Activated T-cell treated with anti-CD3 and anti-CD28 coated beads, Interleukin-2, amount 50 U/mL, for 24 hours (primary cell): ENCODE measurements around the gene ZIC4.

Experiments used
- DNase-seq: peaks from one replicate; pipeline ENCODE4 v3.0.0-alpha.2; 2020
- H3K27ac Mint-ChIP-seq: 2 replicates; pipeline ENCODE4 v1.8.0; 2020; ENCODE audit warnings: mild to moderate bottlenecking, mixed read lengths
- H3K27me3 Mint-ChIP-seq: 2 replicates; pipeline ENCODE4 v1.8.0; 2020; ENCODE audit warnings: mixed read lengths
- H3K36me3 Mint-ChIP-seq: 2 replicates; pipeline ENCODE4 v1.8.0; 2020; ENCODE audit warnings: low read depth, mixed read lengths
- H3K4me1 Mint-ChIP-seq: 2 replicates; pipeline ENCODE4 v1.8.0; 2020; ENCODE audit warnings: low read depth, mixed read lengths
- H3K4me3 Mint-ChIP-seq: 2 replicates; pipeline ENCODE4 v1.8.0; 2020; ENCODE audit warnings: mild to moderate bottlenecking, moderate library complexity, mixed read lengths
- H3K9me3 Mint-ChIP-seq: 2 replicates; pipeline ENCODE4 v1.8.0; 2020; ENCODE audit warnings: mixed read lengths

ZIC4 gene

DNA sequence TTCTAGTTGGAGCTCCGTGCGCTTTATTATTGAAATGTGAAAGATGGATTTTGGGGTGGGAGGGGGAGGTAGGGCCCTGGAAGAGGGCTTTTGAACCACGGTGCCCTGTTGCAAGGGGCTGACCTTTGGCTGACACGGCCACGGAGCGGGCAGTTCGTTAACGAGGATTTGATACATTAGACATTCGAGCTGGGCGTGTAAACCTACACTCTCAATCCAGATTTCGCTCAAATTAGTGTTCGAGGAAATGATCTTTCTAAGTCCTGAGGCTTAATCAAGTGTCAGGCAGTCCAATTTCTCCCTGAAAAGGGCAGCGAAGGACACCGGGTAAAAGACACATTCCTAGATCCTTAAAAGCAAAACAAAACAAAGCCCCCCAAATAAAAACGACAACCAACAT is 15.9 kb upstream of the ZIC4 start:
- Mint-ChIP-seq H3K9me3 (peaks cover 13% of the 10 kb centered on the region), H3K4me1 (peaks cover 5% of the 10 kb centered on the region), H3K4me3 (no peak overlapping the region), H3K27me3 (peaks cover 82% of the 10 kb centered on the region), H3K27ac (no peak overlapping the region), H3K36me3 (no peaks in the 10 kb centered on the region)
- no peak for DNase-seq

GRCh38 chr3:147421184-147421912 is 15.0 kb upstream of the ZIC4 start:
- no peaks in the 10 kb centered on the region for H3K36me3 Mint-ChIP-seq
- H3K4me3 Mint-ChIP-seq = no peak overlapping the region
- DNase-seq = no peak
- peaks cover 13% of the 10 kb centered on the region for H3K9me3 Mint-ChIP-seq
- H3K27me3 Mint-ChIP-seq = peaks cover 89% of the 10 kb centered on the region
- H3K4me1 Mint-ChIP-seq = peaks cover 5% of the 10 kb centered on the region
- no peak overlapping the region for H3K27ac Mint-ChIP-seq

DNA sequence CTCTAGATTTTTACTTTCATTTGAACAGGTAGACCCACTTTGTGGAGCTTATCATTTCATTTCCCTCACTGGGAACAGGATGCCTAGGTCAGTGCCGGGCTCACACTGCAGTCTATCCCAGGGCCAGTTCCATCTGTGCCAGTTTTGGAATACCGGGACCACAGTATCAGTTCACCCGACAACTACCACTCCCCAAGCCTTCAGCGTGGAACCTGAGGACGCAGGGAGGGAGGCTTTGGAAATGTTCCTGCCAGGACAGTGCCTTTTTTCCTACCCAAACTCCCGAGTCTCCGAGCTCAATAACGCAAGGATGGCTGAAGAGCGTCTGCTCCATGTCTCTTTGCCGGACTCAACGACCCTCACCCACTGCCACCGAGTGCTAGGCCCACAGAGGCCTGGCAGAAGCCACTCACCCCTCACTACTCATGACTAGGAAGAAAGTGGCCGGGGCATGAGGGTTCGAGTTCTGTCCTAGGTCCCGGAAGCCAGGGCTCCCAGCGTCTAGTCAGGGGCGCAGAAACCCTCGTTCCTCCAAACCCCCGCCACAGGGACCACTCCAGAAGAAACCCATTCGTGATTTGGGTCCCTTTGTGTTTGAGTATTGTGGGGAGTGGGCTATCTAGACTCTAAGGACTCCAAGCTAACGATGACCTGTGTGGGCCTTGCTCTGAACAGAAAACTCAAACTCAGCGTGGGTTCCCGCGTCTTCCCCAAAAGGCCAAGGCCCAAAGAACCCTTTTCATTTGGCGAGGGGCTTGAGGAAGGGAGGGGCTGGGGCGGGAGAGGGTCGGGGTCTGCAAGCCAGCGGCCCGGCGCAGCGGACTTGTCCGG is 14.2 kb upstream of the ZIC4 start:
- Mint-ChIP-seq H3K4me3 (no peak overlapping the region), H3K36me3 (no peaks in the 10 kb centered on the region), H3K27me3 (peaks cover 94% of the 10 kb centered on the region), H3K4me1 (peaks cover 5% of the 10 kb centered on the region), H3K9me3 (peaks cover 13% of the 10 kb centered on the region), H3K27ac (no peak overlapping the region)
- no peak for DNase-seq

DNA sequence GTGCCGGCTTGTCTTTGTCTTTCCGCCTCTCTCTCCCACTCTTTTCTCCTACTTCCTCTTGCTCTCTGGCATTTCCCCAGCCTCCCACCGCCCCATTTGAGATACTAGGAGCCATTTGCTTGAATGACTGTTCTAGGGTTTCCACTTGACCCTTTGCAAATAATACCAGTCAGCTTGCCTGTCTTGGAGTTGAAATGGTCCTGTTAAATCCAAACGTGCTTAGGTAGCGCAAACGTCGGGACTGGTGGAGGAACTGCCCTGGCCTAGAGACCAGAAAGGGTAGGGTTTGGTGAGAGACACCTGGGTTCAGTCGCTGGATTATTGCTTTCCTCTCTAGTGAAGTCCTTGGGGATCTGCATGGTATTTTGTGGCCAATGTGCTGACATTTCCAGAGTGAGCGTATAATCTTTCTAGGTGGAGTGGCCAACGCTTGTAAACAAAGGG is 13.5 kb upstream of the ZIC4 start:
- Mint-ChIP-seq H3K4me1 (peaks cover 5% of the 10 kb centered on the region), H3K27ac (no peak overlapping the region), H3K36me3 (no peaks in the 10 kb centered on the region), H3K4me3 (no peak overlapping the region), H3K27me3 (peaks cover 93% of the 10 kb centered on the region), H3K9me3 (peaks cover 13% of the 10 kb centered on the region)
- DNase-seq = no peak

DNA sequence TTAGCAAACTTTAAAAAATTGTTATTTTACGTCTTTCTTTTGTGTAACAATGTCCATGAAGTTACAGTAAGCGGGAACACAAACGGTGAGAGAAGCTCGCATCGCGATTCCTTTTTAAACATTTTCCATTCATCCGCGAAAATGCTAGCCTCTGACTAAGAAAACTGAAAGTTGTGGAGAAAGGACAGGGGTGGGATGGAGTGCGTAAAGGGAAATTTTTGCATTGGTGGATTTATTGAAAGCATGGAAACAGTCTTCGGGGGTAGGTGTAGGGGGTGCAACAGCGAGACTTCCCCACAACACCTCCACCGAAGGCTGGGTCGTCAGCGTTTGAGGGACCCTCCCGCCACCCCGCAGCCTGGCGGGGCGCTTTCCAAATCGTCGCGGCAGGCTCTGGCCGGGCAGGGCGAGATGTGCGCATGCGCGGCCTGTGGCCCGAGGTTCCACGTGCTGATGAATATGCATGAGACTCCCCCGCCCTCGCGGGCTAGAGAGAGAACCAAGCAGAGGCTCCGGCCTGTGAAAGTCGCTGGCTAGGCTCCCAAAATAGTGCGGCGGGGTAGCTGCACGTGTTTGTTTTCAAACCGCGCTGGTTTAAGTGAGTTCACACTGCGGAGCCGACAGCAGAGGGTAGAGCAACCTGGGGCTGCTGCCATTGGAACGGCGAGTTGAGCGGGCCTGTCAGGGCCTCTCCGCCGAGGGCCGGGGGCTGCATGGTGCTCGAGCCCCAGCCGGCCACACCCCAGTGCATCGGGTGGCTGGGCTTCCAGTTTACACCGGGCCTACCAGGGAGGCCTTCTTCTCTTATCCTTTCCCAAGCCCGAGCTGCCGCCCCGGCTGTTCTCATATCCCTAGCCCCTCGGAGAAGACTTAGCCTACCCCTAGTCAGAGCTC is 12.7 kb upstream of the ZIC4 start:
- no peak overlapping the region for H3K4me3 Mint-ChIP-seq

GRCh38 chr3:147418371-147418781 is 12.0 kb upstream of the ZIC4 start:
- Mint-ChIP-seq H3K27me3 (peaks cover 94% of the 10 kb centered on the region), H3K36me3 (no peaks in the 10 kb centered on the region), H3K4me1 (peaks cover 7% of the 10 kb centered on the region), H3K4me3 (no peak overlapping the region), H3K9me3 (peaks cover 11% of the 10 kb centered on the region), H3K27ac (no peak overlapping the region)
- DNase-seq = no peak

More for the DNA sequence above, 12.7 kb upstream of the ZIC4 start:
- Mint-ChIP-seq H3K9me3 (peaks cover 13% of the 10 kb centered on the region), H3K4me1 (peaks cover 5% of the 10 kb centered on the region), H3K36me3 (no peaks in the 10 kb centered on the region), H3K27ac (no peak overlapping the region), H3K27me3 (peaks cover 96% of the 10 kb centered on the region)
- no peak for DNase-seq

GRCh38 chr3:147417551-147418295 is 11.4 kb upstream of the ZIC4 start:
- peaks cover 14% of the 10 kb centered on the region for H3K4me1 Mint-ChIP-seq
- H3K36me3 Mint-ChIP-seq = no peaks in the 10 kb centered on the region
- H3K4me3 Mint-ChIP-seq = no peak overlapping the region
- peaks cover 94% of the 10 kb centered on the region for H3K27me3 Mint-ChIP-seq
- no peak overlapping the region for H3K27ac Mint-ChIP-seq
- H3K9me3 Mint-ChIP-seq = peaks cover 10% of the 10 kb centered on the region
- no peak for DNase-seq

GRCh38 chr3:147416931-147417330 is 10.6 kb upstream of the ZIC4 start:
- Mint-ChIP-seq H3K4me3 (no peak overlapping the region), H3K27me3 (peaks cover 92% of the 10 kb centered on the region), H3K27ac (no peak overlapping the region), H3K36me3 (no peaks in the 10 kb centered on the region), H3K4me1 (peaks cover 17% of the 10 kb centered on the region), H3K9me3 (peaks cover 6% of the 10 kb centered on the region)
- no peak for DNase-seq

GRCh38 chr3:147415874-147416273 is 9.5 kb upstream of the ZIC4 start:
- Mint-ChIP-seq H3K36me3 (no peaks in the 10 kb centered on the region), H3K4me3 (no peak overlapping the region), H3K9me3 (peaks cover 6% of the 10 kb centered on the region), H3K27me3 (peaks cover 94% of the 10 kb centered on the region), H3K27ac (no peak overlapping the region), H3K4me1 (peaks cover 26% of the 10 kb centered on the region)
- no peak for DNase-seq

DNA sequence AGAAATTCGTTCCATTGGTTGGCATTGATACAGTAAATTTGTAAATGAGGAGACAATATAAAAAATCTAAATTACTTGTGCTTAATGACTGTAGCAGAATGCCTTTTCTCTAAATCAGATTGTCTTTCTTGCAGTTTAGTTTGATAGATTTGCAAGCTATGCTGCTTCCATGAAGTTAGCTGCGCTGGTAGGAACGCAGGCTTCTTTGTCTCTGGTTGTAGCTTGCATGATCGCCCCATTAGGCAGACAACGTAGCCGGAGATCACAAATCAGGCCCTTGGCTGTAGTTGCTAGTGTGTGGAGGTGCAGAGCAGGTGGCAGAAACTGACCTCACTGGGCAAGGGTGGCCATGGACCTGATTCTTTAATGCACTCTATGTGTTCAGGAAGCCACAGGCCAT is 8.9 kb upstream of the ZIC4 start:
- Mint-ChIP-seq H3K4me1 (peaks cover 30% of the 10 kb centered on the region), H3K9me3 (peaks cover 6% of the 10 kb centered on the region), H3K4me3 (no peak overlapping the region), H3K27ac (no peak overlapping the region), H3K27me3 (peaks cover 93% of the 10 kb centered on the region), H3K36me3 (no peaks in the 10 kb centered on the region)
- no peak for DNase-seq

GRCh38 chr3:147414390-147415138 is 8.2 kb upstream of the ZIC4 start:
- H3K4me1 Mint-ChIP-seq = peaks cover 29% of the 10 kb centered on the region
- no peaks in the 10 kb centered on the region for H3K36me3 Mint-ChIP-seq
- peaks cover 86% of the 10 kb centered on the region for H3K27me3 Mint-ChIP-seq
- H3K27ac Mint-ChIP-seq = no peak overlapping the region
- no peak overlapping the region for H3K4me3 Mint-ChIP-seq
- DNase-seq = no peak
- peaks cover under 1% of the 10 kb centered on the region for H3K9me3 Mint-ChIP-seq

GRCh38 chr3:147413686-147414389 is 7.5 kb upstream of the ZIC4 start:
- Mint-ChIP-seq H3K36me3 (no peaks in the 10 kb centered on the region), H3K9me3 (no peaks in the 10 kb centered on the region), H3K4me3 (peak overlapping the region; percentile 52), H3K4me1 (peaks cover 31% of the 10 kb centered on the region), H3K27me3 (peaks cover 86% of the 10 kb centered on the region), H3K27ac (peak overlapping the region; percentile 6)
- DNase-seq = no peak
